Measurements from ENCODE around the gene SUSD1. TPM values are rescaled to one million over a fixed set of nuclear protein-coding genes. Genes with fewer than 3 reads are reported as not detected.

The SUSD1 gene
- total RNA-seq, 4 donors from 2014 or later, result 9.5 to 17.3 (median 13.6) TPM

DNA sequence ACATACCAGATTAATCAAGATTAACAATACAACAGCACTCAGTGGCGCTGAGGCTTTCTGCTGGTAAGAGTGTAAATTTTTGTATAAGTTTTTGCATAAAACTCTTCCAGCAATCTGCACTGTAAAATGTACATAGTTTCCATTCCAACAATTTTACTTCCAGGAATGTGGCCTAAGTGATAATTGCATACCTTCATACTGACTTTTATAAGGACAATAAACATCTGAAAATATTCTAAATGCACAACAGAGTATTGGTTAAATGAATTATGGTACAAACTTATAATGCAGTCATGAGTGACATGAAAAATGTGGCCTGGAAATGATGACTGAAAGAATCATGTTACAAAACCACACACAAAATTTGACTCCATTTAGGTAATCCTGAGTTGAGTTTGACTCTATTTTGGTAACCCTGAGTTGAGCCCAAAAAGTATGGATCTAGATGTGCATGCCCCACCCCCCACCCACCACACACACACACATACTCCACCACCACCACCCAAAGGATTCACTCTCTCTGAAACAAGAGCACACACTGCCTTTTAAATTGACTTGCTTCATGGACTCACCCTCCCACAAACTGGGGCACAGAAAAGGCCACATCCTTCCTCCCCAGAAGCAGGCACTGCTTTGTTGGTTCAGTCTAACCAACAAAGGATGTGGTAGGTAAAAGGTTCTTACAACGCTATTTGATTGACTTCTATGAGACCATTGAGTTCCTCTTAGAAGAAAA lies 137.6 kb downstream of the SUSD1 start:
- no peak overlapping the region for H3K27ac ChIP-seq
- DNase-seq, result no peak
- H3K9me3 ChIP-seq, result no peaks in the 10 kb centered on the region
- H3K4me1 ChIP-seq, result no peaks in the 10 kb centered on the region
- no peak overlapping the region for H3K4me3 ChIP-seq (replicated peaks in 1 of 3)
- intact Hi-C loops (cut with DNase I), result no loop called here
- TF ChIP-seq CTCF (IDR thresholded peaks at IDR 0.05) (no peak), POLR2A (IDR thresholded peaks at IDR 0.05) (no peak)
- H3K27me3 ChIP-seq, result no peaks in the 10 kb centered on the region
- H3K36me3 ChIP-seq, result no peaks in the 10 kb centered on the region
- 91 to 93% methylated on average over 2 of the region's 2 CpGs for WGBS, 2 donors

DNA sequence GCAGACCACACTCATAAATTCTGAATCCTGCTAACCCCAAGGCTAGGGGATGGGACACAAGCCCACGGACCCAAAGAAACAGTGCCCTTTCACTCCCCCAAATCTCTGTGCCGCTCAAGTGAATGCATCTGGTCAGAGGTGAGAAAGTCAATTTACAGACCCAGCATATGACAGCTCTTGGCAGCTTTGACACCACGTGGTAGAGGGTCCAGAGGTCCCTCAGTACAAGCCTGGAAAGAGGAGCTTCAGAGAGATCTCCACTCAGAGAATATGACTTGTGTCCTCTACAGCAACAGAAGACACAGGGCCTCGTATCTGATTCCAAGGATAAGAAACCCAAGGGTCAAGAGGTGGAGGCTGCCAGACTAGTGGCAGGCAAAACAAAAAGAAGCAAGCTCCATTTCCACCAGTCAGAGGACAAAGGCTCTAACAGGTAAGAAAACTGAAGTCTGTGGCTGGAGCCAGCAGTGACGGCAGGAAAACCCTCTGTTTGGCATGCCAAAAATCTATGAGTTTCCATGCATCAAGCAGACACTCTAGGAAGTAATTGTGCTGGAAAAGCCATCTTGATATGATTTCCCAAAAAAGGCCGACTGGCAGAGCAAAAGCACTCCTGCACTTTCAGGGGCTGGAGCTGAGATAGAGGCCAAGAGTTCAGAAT lies 139.8 kb downstream of the SUSD1 start:
- 83 to 88% methylated on average over 6 of the region's 6 CpGs for WGBS, 2 donors
- no peak overlapping the region for H3K4me3 ChIP-seq (replicated peaks in 1 of 3)
- intact Hi-C loops (cut with DNase I), result no loop called here
- no peak overlapping the region for H3K27ac ChIP-seq
- no peak for TF ChIP-seq CTCF (IDR thresholded peaks at IDR 0.05)
- no peak for TF ChIP-seq POLR2A (IDR thresholded peaks at IDR 0.05)
- H3K4me1 ChIP-seq, result no peaks in the 10 kb centered on the region
- no peaks in the 10 kb centered on the region for H3K36me3 ChIP-seq
- H3K9me3 ChIP-seq, result no peaks in the 10 kb centered on the region
- DNase-seq, result no peak
- no peaks in the 10 kb centered on the region for H3K27me3 ChIP-seq

DNA sequence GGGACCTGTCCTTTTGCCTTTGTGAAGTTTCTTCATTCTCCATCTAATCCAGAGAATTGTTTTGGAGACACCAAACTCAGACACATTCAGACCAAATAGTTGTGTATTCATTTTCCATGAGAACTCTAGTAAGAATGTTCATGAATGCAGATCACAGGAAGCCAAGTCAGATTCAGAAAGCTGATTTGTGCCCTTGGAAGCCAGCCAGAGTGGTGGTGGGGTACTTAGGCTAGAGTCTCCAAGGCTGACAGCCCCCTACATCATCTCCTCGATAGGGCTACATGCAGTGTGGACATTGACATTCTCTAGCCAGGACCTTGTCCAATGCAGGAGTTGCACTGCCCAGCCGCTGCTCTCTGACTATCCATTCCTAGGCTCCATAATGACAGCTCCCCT lies 140.9 kb downstream of the SUSD1 start:
- no peak overlapping the region for H3K27ac ChIP-seq
- intact Hi-C loops (cut with DNase I), result no loop called here
- DNase-seq, result no peak
- no peaks in the 10 kb centered on the region for H3K9me3 ChIP-seq
- no peaks in the 10 kb centered on the region for H3K36me3 ChIP-seq
- no peak for TF ChIP-seq CTCF (IDR thresholded peaks at IDR 0.05)
- TF ChIP-seq POLR2A (IDR thresholded peaks at IDR 0.05), result no peak
- no peak overlapping the region for H3K4me3 ChIP-seq (replicated peaks in 1 of 3)
- 67 to 70% methylated on average over 1 to 2 of the region's 2 CpGs for WGBS, 2 donors
- no peaks in the 10 kb centered on the region for H3K27me3 ChIP-seq
- H3K4me1 ChIP-seq, result peaks cover 0 to 6% of the 10 kb centered on the region in 2 donors

DNA sequence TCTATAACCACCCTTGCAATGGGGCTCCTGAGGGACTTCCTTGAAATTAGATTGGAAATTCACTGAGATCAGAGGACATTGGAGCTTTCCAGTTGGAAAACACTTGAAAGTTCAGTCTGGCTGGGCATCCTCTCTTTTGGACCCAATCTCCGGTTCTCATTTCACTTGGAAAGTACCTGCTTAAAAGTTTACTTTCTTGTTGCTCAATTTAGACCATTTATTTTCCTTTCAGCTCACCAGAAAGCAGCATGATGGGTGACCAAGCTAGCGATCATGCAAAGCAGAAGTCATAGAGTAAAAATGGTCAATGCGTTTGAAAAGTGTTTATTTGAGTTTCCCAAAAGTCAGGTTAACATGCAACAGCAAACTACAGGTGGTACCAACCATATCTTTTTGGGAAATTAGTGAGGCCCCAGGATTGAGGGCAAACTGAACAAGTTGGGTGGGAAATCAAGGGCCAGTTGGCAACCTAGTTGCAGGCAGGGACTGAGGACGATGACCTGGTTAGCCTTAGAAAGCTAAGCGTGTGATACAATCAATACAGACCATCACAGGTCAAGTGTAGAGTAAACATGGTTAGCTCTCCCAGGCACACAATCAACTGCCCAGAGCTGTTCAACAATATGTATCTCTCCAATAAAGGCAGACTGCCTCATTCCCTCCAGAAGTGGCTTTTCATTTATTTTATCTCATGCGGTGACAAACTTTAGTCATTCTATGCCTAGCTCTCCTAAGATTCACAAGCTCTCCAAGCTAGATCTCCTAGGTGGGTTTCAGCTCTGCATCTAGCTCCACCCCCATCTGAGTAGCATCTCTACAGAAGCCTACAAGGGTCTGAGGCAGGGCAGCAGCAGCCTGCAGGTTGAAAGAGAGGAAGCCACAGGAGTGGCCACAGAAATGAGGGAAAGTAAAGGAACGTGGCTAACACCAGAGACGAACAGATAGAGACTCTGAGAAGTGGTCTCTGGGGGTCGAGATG lies 141.6 kb downstream of the SUSD1 start:
- 86 to 88% methylated on average over 9 of the region's 9 CpGs for WGBS, 2 donors
- Histone ChIP-seq H3K4me1 (peaks cover 0 to 6% of the 10 kb centered on the region in 2 donors), H3K36me3 (no peaks in the 10 kb centered on the region), H3K9me3 (no peaks in the 10 kb centered on the region), H3K4me3 (replicated peaks in 1 of 3) (no peak overlapping the region), H3K27ac (no peak overlapping the region), H3K27me3 (no peaks in the 10 kb centered on the region)
- TF ChIP-seq CTCF (IDR thresholded peaks at IDR 0.05) (no peak), POLR2A (IDR thresholded peaks at IDR 0.05) (no peak)
- intact Hi-C loops (cut with DNase I), result no loop called here
- DNase-seq, result no peak
